Suprapubic skin (tissue), 4 donors: ENCODE measurements around the gene SF3A1. TPM values are rescaled to one million over a fixed set of nuclear protein-coding genes. Genes with fewer than 3 reads are reported as not detected.

Experiments
- DNase-seq, 2 donors: peaks; one replicate each; pipeline ENCODE4 v3.0.0-alpha.2; 2019; ENCODE audit warnings: low spot score in 2 of 2
- H3K27ac ChIP-seq: fragments of 200-600 bp; sonication (generic); one replicate; pipeline ENCODE4 v1.5.1; 2019
- H3K27me3 ChIP-seq: fragments of 200-600 bp; sonication (generic); one replicate; pipeline ENCODE4 v1.5.1; 2019
- H3K36me3 ChIP-seq: fragments of 200-600 bp; sonication (generic); one replicate; pipeline ENCODE4 v1.5.1; 2019
- H3K4me1 ChIP-seq: fragments of 200-600 bp; sonication (generic); one replicate; pipeline ENCODE4 v1.5.1; 2019
- H3K4me3 ChIP-seq: fragments of 200-600 bp; sonication (generic); one replicate; pipeline ENCODE4 v1.5.1; 2019; ENCODE audit warnings: mild to moderate bottlenecking
- H3K9me3 ChIP-seq: fragments of 200-600 bp; sonication (generic); one replicate; pipeline ENCODE4 v1.5.1; 2019
- EP300 ChIP-seq: sonication (generic); formaldehyde crosslinking; IDR thresholded peaks from one replicate; pipeline ENCODE4 v1.6.1; 2017; ENCODE audit warnings: antibody characterized with exemption
- POLR2A ChIP-seq, 2 donors: fragments of 450-650 bp; IDR thresholded peaks; one replicate each; pipeline ENCODE4 v1.6.1; 2017; ENCODE audit warnings: antibody characterized with exemption in 2 of 2, mild to moderate bottlenecking in 2 of 2, moderate library complexity in 2 of 2
- POLR2AphosphoS5 ChIP-seq, 3 donors: sonication (generic); formaldehyde crosslinking; IDR thresholded peaks; one replicate each; pipeline ENCODE4 v1.6.1; 2017; ENCODE audit warnings: antibody characterized with exemption in 3 of 3
- WGBS: methylation state at CpG from one replicate; pipeline ENCODE4 v1.1.5; 2018; 5-methylcytosine and 5-hydroxymethylcytosine counted together
- total RNA-seq, 4 donors: library from RNA; depleted of rRNA; stranded (reverse); fragments of >200 nt; gene quantifications; one replicate each; pipeline ENCODE4 v1.1.0, GENCODE V29; 2016
- TF ChIP-seq, protein P1 (sequence below), 2 donors: fragments of 200-600 bp in 1 of 2; fragments of 450-650 bp in 1 of 2; sonication (generic) in 1 of 2; IDR thresholded peaks; one replicate each; pipeline ENCODE4 v1.5.1; 2016 to 2019; ENCODE audit warnings: antibody characterized with exemption in 2 of 2, mild to moderate bottlenecking in 1 of 2, moderate library complexity in 1 of 2

The SF3A1 gene
- total RNA-seq, 4 donors from 2014 or later, result 112 to 208 (median 152) TPM

DNA sequence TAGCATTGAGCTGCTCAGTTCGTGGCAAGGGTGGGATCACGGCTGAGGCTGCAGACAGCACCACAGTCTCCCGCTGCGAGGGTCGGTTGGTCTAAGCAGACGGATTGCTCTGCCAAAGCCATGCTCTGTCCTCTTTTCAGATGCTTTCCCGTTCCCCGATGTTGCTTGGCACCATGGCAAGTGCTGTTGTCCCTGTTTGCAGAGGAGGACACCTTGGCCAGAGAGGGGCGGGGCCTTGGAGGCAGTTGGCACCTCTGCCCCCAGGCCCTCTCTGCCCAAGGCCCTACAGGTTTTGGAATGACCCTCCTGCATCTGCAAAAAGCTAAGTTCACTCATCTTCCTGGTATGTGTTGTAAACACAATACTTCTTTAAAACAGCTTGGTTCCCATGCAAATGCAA, 11.7 kb upstream of the SF3A1 start:
- WGBS, result 88% methylated on average over 8 of the region's 9 CpGs
- no peaks in the 10 kb centered on the region for H3K4me1 ChIP-seq
- no peak for TF ChIP-seq POLR2AphosphoS5 (IDR thresholded peaks at IDR 0.05)
- TF ChIP-seq, protein P1, sequence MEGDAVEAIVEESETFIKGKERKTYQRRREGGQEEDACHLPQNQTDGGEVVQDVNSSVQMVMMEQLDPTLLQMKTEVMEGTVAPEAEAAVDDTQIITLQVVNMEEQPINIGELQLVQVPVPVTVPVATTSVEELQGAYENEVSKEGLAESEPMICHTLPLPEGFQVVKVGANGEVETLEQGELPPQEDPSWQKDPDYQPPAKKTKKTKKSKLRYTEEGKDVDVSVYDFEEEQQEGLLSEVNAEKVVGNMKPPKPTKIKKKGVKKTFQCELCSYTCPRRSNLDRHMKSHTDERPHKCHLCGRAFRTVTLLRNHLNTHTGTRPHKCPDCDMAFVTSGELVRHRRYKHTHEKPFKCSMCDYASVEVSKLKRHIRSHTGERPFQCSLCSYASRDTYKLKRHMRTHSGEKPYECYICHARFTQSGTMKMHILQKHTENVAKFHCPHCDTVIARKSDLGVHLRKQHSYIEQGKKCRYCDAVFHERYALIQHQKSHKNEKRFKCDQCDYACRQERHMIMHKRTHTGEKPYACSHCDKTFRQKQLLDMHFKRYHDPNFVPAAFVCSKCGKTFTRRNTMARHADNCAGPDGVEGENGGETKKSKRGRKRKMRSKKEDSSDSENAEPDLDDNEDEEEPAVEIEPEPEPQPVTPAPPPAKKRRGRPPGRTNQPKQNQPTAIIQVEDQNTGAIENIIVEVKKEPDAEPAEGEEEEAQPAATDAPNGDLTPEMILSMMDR (IDR thresholded peaks at IDR 0.05), result no peak
- no peak for TF ChIP-seq POLR2A (IDR thresholded peaks at IDR 0.05)
- no peak for TF ChIP-seq EP300
- no peaks in the 10 kb centered on the region for H3K36me3 ChIP-seq
- no peaks in the 10 kb centered on the region for H3K9me3 ChIP-seq
- H3K27ac ChIP-seq, result no peak overlapping the region
- no peaks in the 10 kb centered on the region for H3K27me3 ChIP-seq
- DNase-seq, result no peak
- no peak overlapping the region for H3K4me3 ChIP-seq

DNA sequence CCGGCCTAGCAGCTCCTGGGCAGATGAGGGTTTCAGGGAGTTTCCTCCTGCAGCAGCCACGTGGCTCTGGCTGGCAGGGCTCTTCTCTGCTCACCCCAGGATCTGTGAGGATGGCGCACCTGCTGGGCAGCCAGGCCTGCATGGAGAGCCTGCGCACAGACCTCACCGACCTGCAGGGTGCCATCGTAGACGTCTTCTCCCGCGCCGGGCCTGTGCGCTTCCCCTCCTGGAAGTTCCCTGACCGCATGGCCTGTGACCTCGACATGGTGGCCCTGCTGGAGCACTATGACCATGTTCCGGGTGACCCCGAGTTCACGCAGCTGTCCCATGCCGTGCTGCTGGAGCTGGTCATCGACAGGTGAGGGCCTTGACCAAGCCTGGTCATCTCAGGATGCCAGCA, 9.2 kb upstream of the SF3A1 start:
- TF ChIP-seq, protein P1 (IDR thresholded peaks at IDR 0.05), result no peak
- TF ChIP-seq POLR2AphosphoS5 (IDR thresholded peaks at IDR 0.05) (no peak), POLR2A (IDR thresholded peaks at IDR 0.05) (no peak), EP300 (no peak)
- 100% methylated on average over 2 of the region's 18 CpGs for WGBS
- Histone ChIP-seq H3K27ac (no peak overlapping the region), H3K36me3 (no peaks in the 10 kb centered on the region), H3K27me3 (no peaks in the 10 kb centered on the region), H3K4me1 (no peaks in the 10 kb centered on the region), H3K9me3 (no peaks in the 10 kb centered on the region), H3K4me3 (no peak overlapping the region)
- DNase-seq, result no peak

DNA sequence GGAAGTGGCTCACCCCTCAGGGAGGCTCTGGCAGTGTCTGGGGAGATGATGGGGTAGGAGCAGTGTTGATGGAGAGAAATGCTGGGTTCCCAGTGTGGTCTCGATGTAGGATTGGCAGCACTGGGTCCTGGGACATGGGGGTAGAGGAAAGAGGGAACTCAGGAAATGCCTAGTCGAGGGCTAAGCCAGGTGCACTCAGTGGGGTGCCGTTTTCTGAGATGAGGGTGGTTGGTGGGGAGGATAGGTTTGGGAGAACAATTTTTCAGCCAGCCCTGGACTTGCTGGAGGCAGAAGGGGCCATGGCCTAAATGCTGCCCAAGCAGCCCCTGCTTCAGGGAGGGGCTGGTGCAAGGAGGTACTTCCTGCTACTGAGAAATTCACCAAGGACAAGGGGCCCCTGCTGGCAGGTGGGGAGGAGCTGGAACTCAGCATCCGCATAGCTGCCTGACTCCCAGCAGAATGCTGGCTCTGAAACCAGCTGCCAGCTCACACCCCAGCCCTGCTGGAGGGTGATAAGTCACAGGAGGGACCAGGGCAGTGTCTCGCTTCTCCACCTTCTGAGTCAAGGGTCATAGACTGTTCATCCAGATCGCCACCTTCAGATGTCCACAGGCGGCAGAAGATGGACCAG, 6.1 kb upstream of the SF3A1 start:
- WGBS, result 87% methylated on average over 6 of the region's 7 CpGs
- peaks cover under 1% of the 10 kb centered on the region for H3K4me1 ChIP-seq
- no peak overlapping the region for H3K4me3 ChIP-seq
- TF ChIP-seq, protein P1 (IDR thresholded peaks at IDR 0.05), result no peak
- TF ChIP-seq POLR2A (IDR thresholded peaks at IDR 0.05) (no peak), EP300 (no peak), POLR2AphosphoS5 (IDR thresholded peaks at IDR 0.05) (no peak)
- no peaks in the 10 kb centered on the region for H3K36me3 ChIP-seq
- H3K27ac ChIP-seq, result no peak overlapping the region
- H3K9me3 ChIP-seq, result no peaks in the 10 kb centered on the region
- no peak for DNase-seq
- no peaks in the 10 kb centered on the region for H3K27me3 ChIP-seq

DNA sequence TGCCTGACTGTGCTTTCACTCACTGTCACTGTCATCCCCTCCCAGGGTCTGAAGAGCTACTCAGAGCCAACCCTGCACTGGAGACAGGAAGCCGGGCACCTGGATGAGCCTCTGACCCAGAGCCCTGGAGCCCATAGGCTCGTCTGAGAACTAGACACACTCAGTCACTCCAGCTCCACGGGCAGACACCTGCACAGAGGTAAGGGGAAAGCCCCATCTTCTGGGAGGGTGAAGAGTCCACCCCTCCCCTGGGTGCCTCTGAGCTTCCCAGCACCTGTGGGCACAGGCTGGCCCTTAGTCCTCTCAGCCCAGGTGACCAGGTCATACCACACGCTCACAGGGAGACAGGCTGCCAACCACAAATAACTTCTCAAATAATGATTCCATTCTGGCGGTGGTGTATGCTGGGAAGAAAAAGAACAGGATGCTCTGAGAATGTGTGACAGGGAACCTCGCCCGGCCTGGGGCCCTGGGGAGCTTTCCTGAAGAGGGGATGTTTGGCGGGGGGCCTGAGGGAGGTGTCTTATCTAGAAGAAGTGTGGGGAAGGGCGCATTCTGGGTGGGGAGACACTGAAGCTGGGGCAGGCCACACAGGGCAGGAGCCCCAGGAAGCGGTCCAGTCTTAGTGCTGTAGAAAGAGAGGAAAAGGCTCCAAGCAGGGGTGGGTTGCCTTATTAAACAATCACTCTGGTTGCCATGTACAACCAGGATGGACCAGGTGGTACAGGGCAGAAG, 5.4 kb upstream of the SF3A1 start:
- Histone ChIP-seq H3K27ac (no peak overlapping the region), H3K4me3 (no peak overlapping the region), H3K9me3 (no peaks in the 10 kb centered on the region), H3K4me1 (peaks cover 6% of the 10 kb centered on the region), H3K27me3 (no peaks in the 10 kb centered on the region), H3K36me3 (no peaks in the 10 kb centered on the region)
- DNase-seq, result no peak
- WGBS, result 87% methylated on average over 8 of the region's 10 CpGs
- TF ChIP-seq EP300 (no peak), POLR2AphosphoS5 (IDR thresholded peaks at IDR 0.05) (no peak), POLR2A (IDR thresholded peaks at IDR 0.05) (no peak)
- TF ChIP-seq, protein P1 (IDR thresholded peaks at IDR 0.05), result no peak

DNA sequence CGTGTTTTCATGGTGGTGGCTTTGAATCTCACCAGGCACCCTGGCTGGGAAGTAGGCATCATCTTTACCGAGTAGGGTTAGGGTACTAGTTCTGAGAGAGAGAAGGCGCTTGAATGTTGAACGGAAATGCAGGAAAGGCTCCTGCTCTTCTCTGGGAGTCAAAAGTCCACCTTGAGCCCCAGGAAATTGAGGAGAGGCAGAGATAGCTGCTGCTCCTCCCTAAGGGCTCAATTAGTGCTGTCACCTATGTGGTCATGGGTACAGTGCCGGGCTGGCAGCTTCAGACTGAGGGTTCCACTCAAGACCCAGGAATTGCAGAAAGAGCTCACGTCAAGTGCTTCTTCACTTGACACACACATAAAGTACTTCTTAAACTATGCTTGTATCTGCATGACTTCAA, 1.8 kb upstream of the SF3A1 start:
- peaks cover 33% of the 10 kb centered on the region for H3K4me1 ChIP-seq
- DNase-seq, result no peak
- 87% methylated on average over 6 of the region's 6 CpGs for WGBS
- no peak overlapping the region for H3K4me3 ChIP-seq
- H3K27ac ChIP-seq, result no peak overlapping the region
- TF ChIP-seq, protein P1 (IDR thresholded peaks at IDR 0.05), result no peak
- TF ChIP-seq EP300 (no peak), POLR2A (IDR thresholded peaks at IDR 0.05) (no peak), POLR2AphosphoS5 (IDR thresholded peaks at IDR 0.05) (no peak)
- no peaks in the 10 kb centered on the region for H3K27me3 ChIP-seq
- no peaks in the 10 kb centered on the region for H3K36me3 ChIP-seq
- no peaks in the 10 kb centered on the region for H3K9me3 ChIP-seq
